Measurements from ENCODE around the gene CLASP2.
A peak's percentile ranks its signal among the peaks of the same experiment; 100 is the strongest.
"Not testable (repeated sequence)": the region's sequence is repeated elsewhere in the genome, so short reads cannot be mapped to it uniquely, and the experiment has no call there.

Gene CLASP2

GRCh38 chr3:33482111-33482521 is 235.9 kb downstream of the CLASP2 start:
- Histone ChIP-seq H3K36me3 (no peaks in the 10 kb centered on the region), H3K4me2 (no peak overlapping the region), H3K4me3 (no peak overlapping the region)

GRCh38 chr3:33474896-33475295 is 243.2 kb downstream of the CLASP2 start:
- H3K4me1 ChIP-seq, result no peaks in the 10 kb centered on the region
- H3K4me2 ChIP-seq, result no peak overlapping the region
- no peak for TF ChIP-seq Cebpa-rat (IDR thresholded peaks at IDR 0.05)
- no peak overlapping the region for H3K9ac ChIP-seq
- no peaks in the 10 kb centered on the region for H3K36me3 ChIP-seq
- peaks cover 9% of the 10 kb centered on the region for H3K9me3 ChIP-seq
- no peak overlapping the region for H3K27ac ChIP-seq
- no peaks in the 10 kb centered on the region for H4K20me1 ChIP-seq
- H3K4me3 ChIP-seq, result no peak overlapping the region
- H3K27me3 ChIP-seq, result no peaks in the 10 kb centered on the region

More at GRCh38 chr3:33482111-33482521, 235.9 kb downstream of the CLASP2 start:
- H3K27me3 ChIP-seq, result no peaks in the 10 kb centered on the region
- no peak overlapping the region for H3K9ac ChIP-seq
- peaks cover 29% of the 10 kb centered on the region for H3K9me3 ChIP-seq
- no peak overlapping the region for H3K27ac ChIP-seq
- no peaks in the 10 kb centered on the region for H4K20me1 ChIP-seq
- TF ChIP-seq Cebpa-rat (IDR thresholded peaks at IDR 0.05), result no peak
- H3K4me1 ChIP-seq, result no peaks in the 10 kb centered on the region

- H3K27ac ChIP-seq, result no peak overlapping the region
- H3K9ac ChIP-seq, result no peak overlapping the region
- no peak overlapping the region for H3K4me3 ChIP-seq
- H3K4me2 ChIP-seq, result no peak overlapping the region
- no peaks in the 10 kb centered on the region for H3K9me3 ChIP-seq
- no peaks in the 10 kb centered on the region for H4K20me1 ChIP-seq
- no peaks in the 10 kb centered on the region for H3K27me3 ChIP-seq
- no peaks in the 10 kb centered on the region for H3K36me3 ChIP-seq
- H3K4me1 ChIP-seq, result no peaks in the 10 kb centered on the region
- no peak for TF ChIP-seq Cebpa-rat (IDR thresholded peaks at IDR 0.05)
These were observed 244.2 kb downstream of the CLASP2 start for GRCh38 chr3:33473813-33474212.

- Histone ChIP-seq H3K4me2 (no peak overlapping the region), H3K27me3 (no peaks in the 10 kb centered on the region), H3K4me3 (peak overlapping the region; percentile 28; the same call in 1 of the 2 replicates), H3K9me3 (peaks cover 29% of the 10 kb centered on the region), H3K4me1 (no peaks in the 10 kb centered on the region; the same call in 1 of the 2 replicates), H3K36me3 (peaks cover 10% of the 10 kb centered on the region), H3K27ac (no peak overlapping the region), H3K9ac (no peak overlapping the region), H4K20me1 (no peaks in the 10 kb centered on the region)
- TF ChIP-seq Cebpa-rat (IDR thresholded peaks at IDR 0.05), result no peak
These were observed 250.3 kb downstream of the CLASP2 start for GRCh38 chr3:33467786-33468185.

- H3K9ac ChIP-seq, result no peak overlapping the region
- peaks cover 26% of the 10 kb centered on the region for H3K9me3 ChIP-seq
- H3K27me3 ChIP-seq, result no peaks in the 10 kb centered on the region
- no peaks in the 10 kb centered on the region for H3K36me3 ChIP-seq
- peaks cover 10% of the 10 kb centered on the region for H3K4me1 ChIP-seq
- TF ChIP-seq Cebpa-rat (IDR thresholded peaks at IDR 0.05), result no peak
- H4K20me1 ChIP-seq, result no peaks in the 10 kb centered on the region
- no peak overlapping the region for H3K4me3 ChIP-seq
- no peak overlapping the region for H3K27ac ChIP-seq
- H3K4me2 ChIP-seq, result no peak overlapping the region
These were observed 257.0 kb downstream of the CLASP2 start for GRCh38 chr3:33461097-33461496.

GRCh38 chr3:33459577-33459976 is 258.5 kb downstream of the CLASP2 start:
- H3K36me3 ChIP-seq, H3K27me3 ChIP-seq, H3K4me3 ChIP-seq, H3K9ac ChIP-seq, H3K4me1 ChIP-seq, H4K20me1 ChIP-seq, H3K27ac ChIP-seq, H3K4me2 ChIP-seq: not testable (repeated sequence)
- peaks cover 21% of the 10 kb centered on the region for H3K9me3 ChIP-seq

GRCh38 chr3:33458446-33458845 is 259.6 kb downstream of the CLASP2 start:
- Histone ChIP-seq H4K20me1 (no peaks in the 10 kb centered on the region), H3K4me1 (peaks cover 10% of the 10 kb centered on the region), H3K9ac (no peak overlapping the region), H3K27me3 (no peaks in the 10 kb centered on the region), H3K4me2 (peak overlapping the region; percentile 16), H3K36me3 (no peaks in the 10 kb centered on the region), H3K27ac (no peak overlapping the region), H3K9me3 (peaks cover 25% of the 10 kb centered on the region), H3K4me3 (no peak overlapping the region)
- no peak for TF ChIP-seq Cebpa-rat (IDR thresholded peaks at IDR 0.05)

GRCh38 chr3:33456756-33457155 is 261.3 kb downstream of the CLASP2 start:
- Histone ChIP-seq H4K20me1 (no peaks in the 10 kb centered on the region), H3K36me3 (no peaks in the 10 kb centered on the region), H3K4me2 (no peak overlapping the region), H3K27ac (no peak overlapping the region), H3K9ac (no peak overlapping the region), H3K4me3 (no peak overlapping the region), H3K27me3 (no peaks in the 10 kb centered on the region), H3K9me3 (peaks cover 35% of the 10 kb centered on the region), H3K4me1 (peaks cover 10% of the 10 kb centered on the region)
- no peak for TF ChIP-seq Cebpa-rat (IDR thresholded peaks at IDR 0.05)

GRCh38 chr3:33453331-33453761 is 264.7 kb downstream of the CLASP2 start:
- TF ChIP-seq Cebpa-rat (IDR thresholded peaks at IDR 0.05), result no peak
- Histone ChIP-seq H3K9ac (no peak overlapping the region), H4K20me1 (no peaks in the 10 kb centered on the region), H3K36me3 (no peaks in the 10 kb centered on the region), H3K27me3 (no peaks in the 10 kb centered on the region), H3K4me1 (peaks cover 4% of the 10 kb centered on the region), H3K4me3 (no peak overlapping the region), H3K27ac (no peak overlapping the region), H3K4me2 (no peak overlapping the region), H3K9me3 (peaks cover 31% of the 10 kb centered on the region)

GRCh38 chr3:33451994-33452393 is 266.1 kb downstream of the CLASP2 start:
- not testable (repeated sequence) for H3K27me3 ChIP-seq, H3K9ac ChIP-seq, H3K4me2 ChIP-seq, H4K20me1 ChIP-seq, H3K4me3 ChIP-seq, H3K4me1 ChIP-seq, H3K36me3 ChIP-seq, H3K27ac ChIP-seq
- peaks cover 17% of the 10 kb centered on the region for H3K9me3 ChIP-seq

- no peak overlapping the region for H3K4me3 ChIP-seq
- no peaks in the 10 kb centered on the region for H3K4me1 ChIP-seq
- peaks cover 5% of the 10 kb centered on the region for H3K9me3 ChIP-seq
- no peaks in the 10 kb centered on the region for H3K36me3 ChIP-seq
- no peaks in the 10 kb centered on the region for H3K27me3 ChIP-seq
- no peak overlapping the region for H3K9ac ChIP-seq
- no peak for TF ChIP-seq Cebpa-rat (IDR thresholded peaks at IDR 0.05)
- no peak overlapping the region for H3K4me2 ChIP-seq
- no peaks in the 10 kb centered on the region for H4K20me1 ChIP-seq
- H3K27ac ChIP-seq, result no peak overlapping the region
These were observed 270.1 kb downstream of the CLASP2 start for GRCh38 chr3:33447958-33448357.

GRCh38 chr3:33447256-33447625 is 270.8 kb downstream of the CLASP2 start:
- H3K27me3 ChIP-seq, H3K27ac ChIP-seq, H3K4me1 ChIP-seq, H4K20me1 ChIP-seq, H3K4me2 ChIP-seq, H3K9ac ChIP-seq, H3K36me3 ChIP-seq, H3K4me3 ChIP-seq, H3K9me3 ChIP-seq: not testable (repeated sequence)
